ENCODE data around the gene DNMBP. TPM values are rescaled to one million over a fixed set of nuclear protein-coding genes. Genes with fewer than 3 reads are reported as not detected.
"Not testable (repeated sequence)": the region's sequence is repeated elsewhere in the genome, so short reads cannot be mapped to it uniquely, and the experiment has no call there.

Gene DNMBP
- total RNA-seq, 2 experiments from 2014 or later = 2.2 to 2.3 TPM

DNA sequence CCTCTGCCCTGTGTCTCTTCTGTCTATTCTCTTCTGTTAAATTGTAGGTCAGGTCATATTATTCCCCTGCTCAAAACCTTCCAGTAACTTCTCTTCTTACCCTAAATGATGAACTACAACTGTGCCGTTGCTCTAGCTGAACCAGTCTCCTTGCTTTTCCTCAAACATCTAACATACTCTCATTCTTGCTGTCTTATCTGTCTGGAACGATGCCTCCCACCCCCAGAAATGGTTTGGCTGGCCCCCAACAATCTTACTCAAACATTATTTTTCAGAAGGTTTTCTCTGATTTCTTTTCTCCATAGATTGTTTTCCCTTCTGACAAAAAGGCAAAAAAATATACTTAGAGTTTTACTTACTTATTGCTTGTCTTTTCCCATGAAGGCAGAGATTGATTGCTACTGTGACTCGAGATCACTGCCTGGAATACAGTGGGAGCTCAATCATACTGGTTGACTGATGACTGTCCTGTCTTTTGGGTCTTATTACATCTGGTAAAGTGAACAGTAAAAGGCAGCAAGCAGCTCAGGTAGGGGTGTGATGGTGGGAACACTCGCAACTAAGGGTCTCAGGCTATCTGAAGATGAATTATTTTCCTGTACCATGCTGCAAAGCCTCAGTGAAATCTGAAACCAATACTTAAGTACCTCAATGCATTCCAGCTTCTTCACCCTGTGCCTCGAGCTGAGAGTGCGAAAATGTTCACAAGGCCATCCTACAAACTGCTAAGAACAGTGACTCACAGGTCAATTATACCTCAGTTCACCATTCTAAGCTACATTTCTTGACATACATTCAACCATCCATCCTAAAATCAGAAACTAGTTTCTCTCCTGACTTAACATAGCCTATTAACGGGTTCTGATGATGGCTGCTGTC, 67.6 kb downstream of the DNMBP start:
- no peak for ATAC-seq (ENCODE audit: poor library complexity)
- Histone ChIP-seq H3K4me3 (ENCODE audit: low read length) (no peak overlapping the region), H3K4me1 (ENCODE audit: insufficient read depth, low read length) (no peaks in the 10 kb centered on the region), H3K27ac (ENCODE audit: low read depth in 1 of 2, low read length in 2 of 2) (no peak overlapping the region), H3K27me3 (ENCODE audit: control insufficient read depth in 1 of 2, insufficient read depth in 2 of 2, low read length in 2 of 2) (no peaks in the 10 kb centered on the region), H3K36me3 (ENCODE audit: insufficient read depth, low read length) (no peaks in the 10 kb centered on the region), H3K9me3 (ENCODE audit: control insufficient read depth in 1 of 2, insufficient read depth in 1 of 2, low read length in 2 of 2) (no peaks in the 10 kb centered on the region)
- Mint-ChIP-seq H3K27me3 (no peaks in the 10 kb centered on the region), H3K4me1 (ENCODE audit: low read depth) (no peaks in the 10 kb centered on the region), H3K9me3 (no peaks in the 10 kb centered on the region), H3K4me3 (no peak overlapping the region), H3K36me3 (ENCODE audit: low read depth) (no peaks in the 10 kb centered on the region), H3K27ac (no peak overlapping the region)
- intact Hi-C loops (cut with DNase I, micrococcal nuclease) = no loop called here
- no peak for DNase-seq
- ChIA-PET CTCF (no interaction called here), POLR2A (no interaction called here)
- TF ChIP-seq, protein P1, sequence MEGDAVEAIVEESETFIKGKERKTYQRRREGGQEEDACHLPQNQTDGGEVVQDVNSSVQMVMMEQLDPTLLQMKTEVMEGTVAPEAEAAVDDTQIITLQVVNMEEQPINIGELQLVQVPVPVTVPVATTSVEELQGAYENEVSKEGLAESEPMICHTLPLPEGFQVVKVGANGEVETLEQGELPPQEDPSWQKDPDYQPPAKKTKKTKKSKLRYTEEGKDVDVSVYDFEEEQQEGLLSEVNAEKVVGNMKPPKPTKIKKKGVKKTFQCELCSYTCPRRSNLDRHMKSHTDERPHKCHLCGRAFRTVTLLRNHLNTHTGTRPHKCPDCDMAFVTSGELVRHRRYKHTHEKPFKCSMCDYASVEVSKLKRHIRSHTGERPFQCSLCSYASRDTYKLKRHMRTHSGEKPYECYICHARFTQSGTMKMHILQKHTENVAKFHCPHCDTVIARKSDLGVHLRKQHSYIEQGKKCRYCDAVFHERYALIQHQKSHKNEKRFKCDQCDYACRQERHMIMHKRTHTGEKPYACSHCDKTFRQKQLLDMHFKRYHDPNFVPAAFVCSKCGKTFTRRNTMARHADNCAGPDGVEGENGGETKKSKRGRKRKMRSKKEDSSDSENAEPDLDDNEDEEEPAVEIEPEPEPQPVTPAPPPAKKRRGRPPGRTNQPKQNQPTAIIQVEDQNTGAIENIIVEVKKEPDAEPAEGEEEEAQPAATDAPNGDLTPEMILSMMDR (IDR thresholded peaks at IDR 0.05) = no peak

DNA sequence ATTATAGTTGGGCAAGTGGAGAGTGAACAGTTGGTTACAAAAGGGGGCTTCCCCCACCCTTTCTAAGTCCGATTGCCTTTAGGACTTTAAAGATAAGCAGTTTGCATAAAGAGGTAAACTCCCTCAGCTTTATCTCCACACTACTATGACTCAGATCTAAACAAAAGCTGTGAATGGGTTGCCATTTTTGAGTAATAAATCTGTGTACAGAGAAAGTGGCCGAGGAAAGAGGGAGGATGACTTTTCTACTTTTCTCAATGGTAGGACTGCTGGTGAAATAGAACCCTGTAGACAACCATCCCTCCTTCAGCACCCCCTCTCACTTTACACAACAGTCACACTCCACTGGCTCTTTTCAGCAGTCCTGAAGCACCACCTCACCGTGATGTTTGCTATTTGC, 71.2 kb downstream of the DNMBP start:
- CTCF ChIA-PET = no interaction called here
- ATAC-seq (ENCODE audit: poor library complexity) = no peak

DNA sequence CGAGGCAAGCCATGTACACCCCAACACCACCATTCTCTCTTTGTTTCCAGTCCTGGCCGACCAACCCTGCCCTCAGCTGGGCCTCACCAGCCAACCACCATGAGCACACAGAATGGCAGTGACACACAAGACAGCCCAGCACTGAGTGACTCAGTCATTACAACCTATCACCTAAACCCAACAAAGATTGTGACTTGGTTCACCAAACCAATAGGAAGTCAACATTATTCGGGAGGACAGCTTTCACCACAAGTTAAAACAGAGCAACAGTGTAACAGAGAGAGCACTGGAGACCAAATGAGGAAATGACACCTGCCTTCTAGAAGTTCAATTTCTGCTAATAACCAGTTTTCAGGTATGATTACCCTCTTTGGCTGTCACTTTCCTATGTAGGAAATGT, 72.1 kb downstream of the DNMBP start:
- Histone ChIP-seq H3K9me3 (ENCODE audit: control insufficient read depth in 1 of 2, insufficient read depth in 1 of 2, low read length in 2 of 2) (no peaks in the 10 kb centered on the region), H3K27ac (ENCODE audit: low read depth in 1 of 2, low read length in 2 of 2) (no peak overlapping the region), H3K36me3 (ENCODE audit: insufficient read depth, low read length) (no peaks in the 10 kb centered on the region), H3K4me3 (ENCODE audit: low read length) (no peak overlapping the region), H3K27me3 (ENCODE audit: control insufficient read depth in 1 of 2, insufficient read depth in 2 of 2, low read length in 2 of 2) (no peaks in the 10 kb centered on the region), H3K4me1 (ENCODE audit: insufficient read depth, low read length) (no peaks in the 10 kb centered on the region)
- DNase-seq = peak in 1 of 14 experiments; percentile 1
- no peak for ATAC-seq (ENCODE audit: poor library complexity)
- Mint-ChIP-seq H3K4me3 (no peak overlapping the region), H3K27ac (no peak overlapping the region), H3K27me3 (no peaks in the 10 kb centered on the region), H3K4me1 (ENCODE audit: low read depth) (no peaks in the 10 kb centered on the region), H3K9me3 (no peaks in the 10 kb centered on the region), H3K36me3 (ENCODE audit: low read depth) (no peaks in the 10 kb centered on the region)
- TF ChIP-seq, protein P1 (IDR thresholded peaks at IDR 0.05) = no peak
- intact Hi-C loops (cut with DNase I, micrococcal nuclease) = no loop called here
- ChIA-PET POLR2A (no interaction called here), CTCF (no interaction called here)

More for the DNA sequence above, 71.2 kb downstream of the DNMBP start:
- H3K4me1 Mint-ChIP-seq (ENCODE audit: low read depth) = no peaks in the 10 kb centered on the region
- no peaks in the 10 kb centered on the region for H3K36me3 Mint-ChIP-seq (ENCODE audit: low read depth)
- no peak overlapping the region for H3K27ac Mint-ChIP-seq
- Histone ChIP-seq H3K4me3 (ENCODE audit: low read length) (no peak overlapping the region), H3K9me3 (ENCODE audit: control insufficient read depth in 1 of 2, insufficient read depth in 1 of 2, low read length in 2 of 2) (no peaks in the 10 kb centered on the region), H3K4me1 (ENCODE audit: insufficient read depth, low read length) (no peaks in the 10 kb centered on the region), H3K27me3 (ENCODE audit: control insufficient read depth in 1 of 2, insufficient read depth in 2 of 2, low read length in 2 of 2) (no peaks in the 10 kb centered on the region), H3K36me3 (ENCODE audit: insufficient read depth, low read length) (no peaks in the 10 kb centered on the region), H3K27ac (ENCODE audit: low read depth in 1 of 2, low read length in 2 of 2) (no peak overlapping the region)
- TF ChIP-seq, protein P1 (IDR thresholded peaks at IDR 0.05) = no peak
- no peaks in the 10 kb centered on the region for H3K27me3 Mint-ChIP-seq
- POLR2A ChIA-PET = no interaction called here
- no peak overlapping the region for H3K4me3 Mint-ChIP-seq
- intact Hi-C loops (cut with DNase I, micrococcal nuclease) = no loop called here
- no peaks in the 10 kb centered on the region for H3K9me3 Mint-ChIP-seq
- no peak for DNase-seq

DNA sequence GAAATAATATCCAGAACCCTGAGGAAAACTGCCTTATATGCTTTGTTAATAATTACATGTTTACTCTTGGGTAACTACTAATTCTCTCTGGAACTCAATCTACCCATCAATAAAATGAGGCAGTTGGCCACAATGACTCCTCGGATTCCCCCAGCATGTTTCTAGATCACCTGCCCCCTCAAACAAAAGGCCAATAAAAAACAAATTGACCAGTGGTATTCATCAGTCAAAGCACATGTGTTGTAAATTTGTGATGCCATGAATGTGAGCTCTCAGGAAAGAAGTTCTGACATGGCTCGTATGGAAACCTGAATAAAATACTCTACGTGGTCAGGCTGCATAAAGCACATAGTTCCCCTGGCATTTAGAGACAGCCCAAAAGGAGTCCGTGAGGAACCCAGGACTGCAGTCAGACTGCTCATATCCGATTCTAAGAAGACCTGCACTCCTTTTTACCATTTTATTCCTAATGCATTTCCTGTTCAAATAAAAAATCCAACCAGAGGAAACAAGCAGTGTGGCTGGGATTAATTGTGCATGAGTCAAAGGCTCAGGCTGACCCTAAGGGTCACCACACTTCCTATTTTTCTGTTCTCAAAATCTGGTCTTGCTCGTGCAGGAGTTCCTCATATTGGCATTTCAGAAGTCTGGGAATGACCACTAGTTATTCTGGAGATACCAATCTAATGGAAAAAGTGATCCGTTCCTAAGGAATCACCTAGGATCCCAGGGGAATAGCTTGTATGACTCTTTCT, 77.4 kb downstream of the DNMBP start:
- CTCF ChIA-PET; H3K27me3 Mint-ChIP-seq; H3K36me3 Mint-ChIP-seq (ENCODE audit: low read depth); H3K9me3 ChIP-seq (ENCODE audit: control insufficient read depth in 1 of 2, insufficient read depth in 1 of 2, low read length in 2 of 2); POLR2A ChIA-PET; H3K9me3 Mint-ChIP-seq; H3K27ac ChIP-seq (ENCODE audit: low read depth in 1 of 2, low read length in 2 of 2); H3K4me1 Mint-ChIP-seq (ENCODE audit: low read depth); ATAC-seq (ENCODE audit: poor library complexity); H3K4me3 Mint-ChIP-seq; H3K27ac Mint-ChIP-seq; DNase-seq; H3K36me3 ChIP-seq (ENCODE audit: insufficient read depth, low read length); intact Hi-C loops (cut with DNase I, micrococcal nuclease); H3K27me3 ChIP-seq (ENCODE audit: control insufficient read depth in 1 of 2, insufficient read depth in 2 of 2, low read length in 2 of 2); H3K4me3 ChIP-seq (ENCODE audit: low read length); H3K4me1 ChIP-seq (ENCODE audit: insufficient read depth, low read length): not testable (repeated sequence)
